ENCODE results near the gene PLEKHH3. TPM values are rescaled to one million over a fixed set of nuclear protein-coding genes. Genes with fewer than 3 reads are reported as not detected.

PLEKHH3 gene
- total RNA-seq, 1 experiment from 2014 or later, result 21.4 TPM

DNA sequence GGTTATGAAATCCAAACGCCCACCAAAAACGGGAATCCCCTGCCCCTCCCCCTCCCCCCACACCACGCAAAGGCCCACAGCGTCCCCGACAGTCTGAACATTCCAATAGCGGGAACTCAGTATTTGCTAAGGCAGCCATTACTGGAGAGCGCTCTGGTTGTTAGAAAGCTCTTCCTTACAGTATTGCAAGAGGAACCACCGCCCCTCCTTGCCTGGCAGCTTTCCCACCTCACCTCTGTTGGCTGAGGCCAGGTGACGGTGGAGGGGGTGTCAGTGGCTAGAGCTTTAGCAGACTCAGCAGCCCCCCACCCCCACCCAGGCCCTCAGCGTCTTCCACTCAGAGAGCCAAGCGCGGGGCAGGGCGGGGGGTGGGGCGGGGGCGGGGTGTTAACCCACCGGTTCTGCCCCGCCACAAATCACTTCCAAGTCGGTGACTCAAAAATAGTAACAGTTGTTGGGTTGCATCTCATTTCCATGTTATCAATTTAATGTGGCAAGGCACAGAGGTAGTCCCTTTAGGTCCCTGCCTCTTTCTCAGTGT is 2.2 kb upstream of the PLEKHH3 start:
- no peak overlapping the region for H3K4ac ChIP-seq (ENCODE audit: low read depth, low read length)
- no peak overlapping the region for H4K5ac ChIP-seq (ENCODE audit: insufficient read length, low read depth, low read length)
- no peak overlapping the region for H2AK5ac ChIP-seq (ENCODE audit: insufficient read length, low read length)
- H2BK12ac ChIP-seq (ENCODE audit: insufficient read length, low read depth, low read length), result no peak overlapping the region
- H3K27ac Mint-ChIP-seq, result peak overlapping the region in 2 of 3 experiments; percentile 93 to 98; a peak in 4 of 7 replicates
- H3K36me3 Mint-ChIP-seq (ENCODE audit: insufficient read depth in 1 of 3, low read depth in 3 of 3), result peaks cover 0 to 5% (median 0%) of the 10 kb centered on the region in 3 experiments; a peak in 2 of 7 replicates
- no peaks in the 10 kb centered on the region for H3K9me3 ChIP-seq (ENCODE audit: control insufficient read depth, low read depth, low read length)
- no peak overlapping the region for H2BK5ac ChIP-seq (ENCODE audit: insufficient read length, low read length)
- H3K18ac ChIP-seq (ENCODE audit: insufficient read length, low read depth, low read length), result peak overlapping the region; percentile 73
- H4K91ac ChIP-seq (ENCODE audit: insufficient read length, low read depth, low read length), result no peak overlapping the region
- no peak overlapping the region for H2BK120ac ChIP-seq (ENCODE audit: low read depth, low read length, poor library complexity, severe bottlenecking)
- peaks cover 36% of the 10 kb centered on the region for H3K23me2 ChIP-seq (ENCODE audit: insufficient read length, low read depth, low read length, poor library complexity, severe bottlenecking)
- no peaks in the 10 kb centered on the region; the same call in 1 of the 2 replicates for H3K79me2 ChIP-seq (ENCODE audit: insufficient read depth, low read length)
- TF ChIP-seq, protein P1, sequence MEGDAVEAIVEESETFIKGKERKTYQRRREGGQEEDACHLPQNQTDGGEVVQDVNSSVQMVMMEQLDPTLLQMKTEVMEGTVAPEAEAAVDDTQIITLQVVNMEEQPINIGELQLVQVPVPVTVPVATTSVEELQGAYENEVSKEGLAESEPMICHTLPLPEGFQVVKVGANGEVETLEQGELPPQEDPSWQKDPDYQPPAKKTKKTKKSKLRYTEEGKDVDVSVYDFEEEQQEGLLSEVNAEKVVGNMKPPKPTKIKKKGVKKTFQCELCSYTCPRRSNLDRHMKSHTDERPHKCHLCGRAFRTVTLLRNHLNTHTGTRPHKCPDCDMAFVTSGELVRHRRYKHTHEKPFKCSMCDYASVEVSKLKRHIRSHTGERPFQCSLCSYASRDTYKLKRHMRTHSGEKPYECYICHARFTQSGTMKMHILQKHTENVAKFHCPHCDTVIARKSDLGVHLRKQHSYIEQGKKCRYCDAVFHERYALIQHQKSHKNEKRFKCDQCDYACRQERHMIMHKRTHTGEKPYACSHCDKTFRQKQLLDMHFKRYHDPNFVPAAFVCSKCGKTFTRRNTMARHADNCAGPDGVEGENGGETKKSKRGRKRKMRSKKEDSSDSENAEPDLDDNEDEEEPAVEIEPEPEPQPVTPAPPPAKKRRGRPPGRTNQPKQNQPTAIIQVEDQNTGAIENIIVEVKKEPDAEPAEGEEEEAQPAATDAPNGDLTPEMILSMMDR (conservative IDR thresholded peaks at IDR 0.05), result no peak
- H3K9ac ChIP-seq (ENCODE audit: extremely low read depth, insufficient read length, low read length), result peak overlapping the region; percentile 50
- 0 out of 2 replicates have a peak overlapping the region, but pooled peaks have one; percentile 78 for H3K14ac ChIP-seq (ENCODE audit: insufficient read depth, low read length)
- WGBS (ENCODE audit: extremely low coverage, insufficient read length, low lambda C conversion rate), result no CpG with 5 or more reads among the region's 18 CpGs
- H3K56ac ChIP-seq (ENCODE audit: insufficient read length, low read depth, low read length), result no peak overlapping the region
- H3K27me3 Mint-ChIP-seq (ENCODE audit: low read depth), result peaks cover 29% of the 10 kb centered on the region
- H3K4me2 ChIP-seq (ENCODE audit: insufficient read depth, insufficient read length, low read length), result peak overlapping the region; percentile 83
- no peaks in the 10 kb centered on the region for H4K20me1 ChIP-seq (ENCODE audit: control insufficient read depth, insufficient read depth, insufficient read length)
- H4K8ac ChIP-seq (replicated peaks; ENCODE audit: insufficient read length, low read depth, low read length), result no peak overlapping the region
- no peak overlapping the region for H2BK20ac ChIP-seq (ENCODE audit: low read depth, low read length, poor library complexity, severe bottlenecking)
- H2AFZ ChIP-seq (ENCODE audit: low read length), result no peak overlapping the region
- peaks cover 44 to 57% of the 10 kb centered on the region in 2 experiments for H3K4me1 Mint-ChIP-seq
- peak; percentile 72 for DNase-seq
- no peak overlapping the region for H3T11ph ChIP-seq (ENCODE audit: low read length)
- H3K9me3 Mint-ChIP-seq, result no peaks in the 10 kb centered on the region; a peak in 2 of 5 replicates
- H3K4me3 Mint-ChIP-seq, result peak overlapping the region; percentile 82 to 92
- no peaks in the 10 kb centered on the region for H3K79me1 ChIP-seq (ENCODE audit: insufficient read depth, low read depth, low read length, poor library complexity, severe bottlenecking)
- no peak overlapping the region for H3K27ac ChIP-seq (ENCODE audit: insufficient read length, low read depth, low read length)
- H3K27me3 ChIP-seq (ENCODE audit: insufficient read depth, low read length), result no peaks in the 10 kb centered on the region; the same call in 1 of the 2 replicates
- peaks cover 6% of the 10 kb centered on the region; the same call in 1 of the 2 replicates for H3K4me1 ChIP-seq (ENCODE audit: insufficient read depth, low read length)
- H3K23ac ChIP-seq (ENCODE audit: insufficient read length, low read depth, low read length), result no peak overlapping the region
- H2BK15ac ChIP-seq (ENCODE audit: low read depth, low read length), result no peak overlapping the region
